Loucy (cell line): ENCODE measurements around the gene GSTP1.

Experiments used
- CTCF ChIP-seq: fragments of 200-600 bp; sonication (generic); conservative IDR thresholded peaks from 2 replicates; pipeline ENCODE4 v1.5.1; 2014; ENCODE audit warnings: mild to moderate bottlenecking, antibody characterized with exemption, low read length
- EZH2phosphoT487 ChIP-seq: fragments of 200-600 bp; IDR thresholded peaks from 2 replicates; pipeline ENCODE4 v1.6.1; 2018; ENCODE audit warnings: antibody characterized with exemption, mild to moderate bottlenecking, moderate library complexity, borderline replicate concordance

GRCh38 chr11:67592880-67593564 is 9.4 kb downstream of the GSTP1 start:
- TF ChIP-seq CTCF = no peak
- no peak for TF ChIP-seq EZH2phosphoT487
